ENCODE results near the gene HRH1.

DNA sequence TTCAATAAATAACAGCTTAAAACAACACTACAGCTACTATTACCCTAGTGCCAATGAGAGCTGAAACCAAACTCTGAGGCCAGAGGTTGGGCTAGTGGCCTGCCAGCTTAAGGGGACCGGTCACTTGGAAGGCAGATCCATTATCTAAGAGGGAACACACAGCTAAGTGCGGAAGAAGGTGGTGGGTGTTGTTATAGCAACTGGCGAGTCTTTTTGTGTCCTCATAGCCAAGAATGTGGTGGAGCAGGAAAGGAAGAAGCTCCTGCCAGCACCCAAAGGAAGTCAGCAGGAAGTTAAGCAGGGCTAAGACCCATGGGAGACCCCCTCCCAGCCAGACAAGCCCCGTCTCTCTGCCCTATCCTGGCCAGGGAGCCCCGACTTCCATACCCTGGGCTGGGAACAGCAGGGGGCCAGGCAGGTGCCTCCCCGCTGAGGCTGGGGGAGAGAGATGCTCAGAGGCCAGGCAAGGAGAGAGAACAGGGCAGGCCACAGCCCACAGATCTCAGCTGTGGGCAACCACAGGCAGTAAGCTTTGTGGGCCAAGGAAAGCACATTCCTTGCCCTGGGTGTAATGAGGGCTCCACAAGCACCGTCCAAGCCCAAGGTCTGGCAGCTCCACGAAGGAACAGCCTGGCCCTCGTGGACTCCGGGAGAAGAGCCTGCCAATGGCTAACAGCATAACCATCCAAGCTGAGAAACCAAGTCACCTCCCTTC lies 34.0 kb upstream of the HRH1 start:
- TF ChIP-seq, protein P1, sequence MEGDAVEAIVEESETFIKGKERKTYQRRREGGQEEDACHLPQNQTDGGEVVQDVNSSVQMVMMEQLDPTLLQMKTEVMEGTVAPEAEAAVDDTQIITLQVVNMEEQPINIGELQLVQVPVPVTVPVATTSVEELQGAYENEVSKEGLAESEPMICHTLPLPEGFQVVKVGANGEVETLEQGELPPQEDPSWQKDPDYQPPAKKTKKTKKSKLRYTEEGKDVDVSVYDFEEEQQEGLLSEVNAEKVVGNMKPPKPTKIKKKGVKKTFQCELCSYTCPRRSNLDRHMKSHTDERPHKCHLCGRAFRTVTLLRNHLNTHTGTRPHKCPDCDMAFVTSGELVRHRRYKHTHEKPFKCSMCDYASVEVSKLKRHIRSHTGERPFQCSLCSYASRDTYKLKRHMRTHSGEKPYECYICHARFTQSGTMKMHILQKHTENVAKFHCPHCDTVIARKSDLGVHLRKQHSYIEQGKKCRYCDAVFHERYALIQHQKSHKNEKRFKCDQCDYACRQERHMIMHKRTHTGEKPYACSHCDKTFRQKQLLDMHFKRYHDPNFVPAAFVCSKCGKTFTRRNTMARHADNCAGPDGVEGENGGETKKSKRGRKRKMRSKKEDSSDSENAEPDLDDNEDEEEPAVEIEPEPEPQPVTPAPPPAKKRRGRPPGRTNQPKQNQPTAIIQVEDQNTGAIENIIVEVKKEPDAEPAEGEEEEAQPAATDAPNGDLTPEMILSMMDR (IDR thresholded peaks at IDR 0.05), result no peak
- TF ChIP-seq EP300 (IDR thresholded peaks at IDR 0.05) (no peak), POLR2A (IDR thresholded peaks at IDR 0.05; ENCODE audit: low read depth) (no peak), POLR2AphosphoS5 (IDR thresholded peaks at IDR 0.05) (no peak)

Measured in esophagus muscularis mucosa (tissue), 4 donors.